ENCODE data around the gene AHDC1. TPM values are rescaled to one million over a fixed set of nuclear protein-coding genes. Genes with fewer than 3 reads are reported as not detected.
A peak's percentile ranks its signal among the peaks of the same experiment; 100 is the strongest.

AHDC1 gene
- total and polyA plus RNA-seq, 2 of the 13 experiments (the other 11 are each of a cell fraction or from before 2014, with no cell fraction given), result 1.0 to 2.7 TPM

DNA sequence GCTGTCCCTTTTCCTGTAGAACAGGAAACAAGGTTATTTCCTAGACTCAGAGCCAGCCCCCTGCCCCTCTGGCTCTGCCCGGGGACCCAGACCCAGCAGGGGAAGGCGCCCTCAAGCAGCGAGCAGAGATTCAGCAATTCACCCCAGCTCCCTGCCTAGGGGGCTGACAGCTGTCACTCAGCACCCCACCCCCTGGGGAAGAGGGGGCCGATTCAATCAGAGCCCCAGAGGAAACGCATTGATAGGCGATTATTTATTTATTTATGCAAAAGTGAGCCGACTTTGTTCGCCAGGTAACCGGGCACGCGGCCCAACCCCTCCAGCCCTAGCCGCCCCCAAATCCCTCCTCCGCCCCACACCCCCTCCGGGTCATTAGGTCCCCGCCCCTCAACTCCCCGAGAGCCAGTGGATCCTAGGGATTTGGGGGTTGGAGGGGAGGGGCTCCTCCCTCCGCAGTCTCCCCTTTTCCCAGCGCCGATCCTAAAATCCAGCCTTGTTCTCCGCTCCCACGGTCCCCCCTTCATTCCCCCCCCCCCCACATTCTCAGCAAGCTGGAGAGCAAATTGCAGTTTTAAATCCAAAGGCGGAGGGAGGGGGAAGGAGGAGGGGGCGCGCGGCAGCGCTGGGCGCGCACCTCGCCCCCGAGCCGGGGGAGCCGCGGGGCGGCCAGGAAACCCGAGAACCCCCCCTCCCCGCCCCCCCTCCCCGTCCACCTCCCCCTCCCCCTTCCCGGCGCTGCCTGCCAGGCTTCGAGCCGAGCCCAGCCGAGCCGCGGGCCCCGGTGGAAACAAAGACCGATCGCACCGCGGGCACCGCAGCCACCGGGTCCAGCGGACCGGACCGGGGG, 1.3 kb downstream of the AHDC1 start (continued):
- no peak for TF ChIP-seq ZSCAN20 (CRISPR knock-in tag; IDR thresholded peaks at IDR 0.05; ENCODE audit: borderline replicate concordance)
- 0 out of 2 replicates have a peak, but pooled peaks have one; percentile 2 for TF ChIP-seq RBFOX2 (IDR thresholded peaks at IDR 0.05; ENCODE audit: low read depth, low read length)
- TF ChIP-seq, protein P1, sequence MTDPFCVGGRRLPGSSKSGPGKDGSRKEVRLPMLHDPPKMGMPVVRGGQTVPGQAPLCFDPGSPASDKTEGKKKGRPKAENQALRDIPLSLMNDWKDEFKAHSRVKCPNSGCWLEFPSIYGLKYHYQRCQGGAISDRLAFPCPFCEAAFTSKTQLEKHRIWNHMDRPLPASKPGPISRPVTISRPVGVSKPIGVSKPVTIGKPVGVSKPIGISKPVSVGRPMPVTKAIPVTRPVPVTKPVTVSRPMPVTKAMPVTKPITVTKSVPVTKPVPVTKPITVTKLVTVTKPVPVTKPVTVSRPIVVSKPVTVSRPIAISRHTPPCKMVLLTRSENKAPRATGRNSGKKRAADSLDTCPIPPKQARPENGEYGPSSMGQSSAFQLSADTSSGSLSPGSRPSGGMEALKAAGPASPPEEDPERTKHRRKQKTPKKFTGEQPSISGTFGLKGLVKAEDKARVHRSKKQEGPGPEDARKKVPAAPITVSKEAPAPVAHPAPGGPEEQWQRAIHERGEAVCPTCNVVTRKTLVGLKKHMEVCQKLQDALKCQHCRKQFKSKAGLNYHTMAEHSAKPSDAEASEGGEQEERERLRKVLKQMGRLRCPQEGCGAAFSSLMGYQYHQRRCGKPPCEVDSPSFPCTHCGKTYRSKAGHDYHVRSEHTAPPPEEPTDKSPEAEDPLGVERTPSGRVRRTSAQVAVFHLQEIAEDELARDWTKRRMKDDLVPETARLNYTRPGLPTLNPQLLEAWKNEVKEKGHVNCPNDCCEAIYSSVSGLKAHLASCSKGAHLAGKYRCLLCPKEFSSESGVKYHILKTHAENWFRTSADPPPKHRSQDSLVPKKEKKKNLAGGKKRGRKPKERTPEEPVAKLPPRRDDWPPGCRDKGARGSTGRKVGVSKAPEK (CRISPR knock-in tag; IDR thresholded peaks at IDR 0.05; ENCODE audit: borderline replicate concordance), result no peak
- TF ChIP-seq ZNF274 (CRISPR knock-in tag; IDR thresholded peaks at IDR 0.05), result no peak
- no peak for TF ChIP-seq CBFB (CRISPR knock-in tag; IDR thresholded peaks at IDR 0.05)
- no peak for TF ChIP-seq MTF2 (CRISPR knock-in tag; IDR thresholded peaks at IDR 0.05; ENCODE audit: borderline replicate concordance)
- peak; percentile 5; the same call in 1 of the 2 replicates for TF ChIP-seq ZFX (CRISPR knock-in tag; IDR thresholded peaks at IDR 0.05; ENCODE audit: low read depth)
- TF ChIP-seq SUZ12 (IDR thresholded peaks at IDR 0.05; ENCODE audit: low read depth, low read length), result no peak
- no peak for TF ChIP-seq ZNF782 (CRISPR knock-in tag; IDR thresholded peaks at IDR 0.05; ENCODE audit: borderline replicate concordance)

All from HepG2 (cell line).